B cell (primary cell): ENCODE results near the gene TMEM140. TPM values are rescaled to one million over a fixed set of nuclear protein-coding genes. Genes with fewer than 3 reads are reported as not detected.
"Not testable (repeated sequence)": the region's sequence is repeated elsewhere in the genome, so short reads cannot be mapped to it uniquely, and the experiment has no call there.

Source experiments
- ATAC-seq: fragments of 200-7000 bp; cut with Tn5 transposase; one replicate; pipeline ENCODE4 v1.10.0; 2021; ENCODE audit warnings: low read depth, mild to moderate bottlenecking, moderate number of reproducible peaks, moderate library complexity
- CTCF ChIA-PET: fragments of 350-600 bp; sonication (Branson Sonifier 250); formaldehyde crosslinking; loops from one replicate; lab custom pipeline; 2021; ENCODE audit warnings: antibody characterized with exemption, inconsistent platforms; lab: Charles Lee
- POLR2A ChIA-PET: fragments of 350-600 bp; sonication (Branson Sonifier 250); formaldehyde crosslinking; loops from one replicate; lab custom pipeline; 2021; ENCODE audit warnings: antibody characterized with exemption; lab: Charles Lee
- DNase-seq: peaks from one replicate; pipeline ENCODE4 v3.0.0; 2013
- H2AFZ ChIP-seq: 2 replicates; pipeline ENCODE4 v1.6.1; 2012; ENCODE audit warnings: mild to moderate bottlenecking, low read depth, low read length; ENCODE audit not compliant: insufficient read depth, poor library complexity, severe bottlenecking
- H3K27ac ChIP-seq, 2 donors: 1 replicate in 1 of 2; 2 replicates in 1 of 2; pipeline ENCODE4 v1.5.1; 2012 to 2013; ENCODE audit warnings: low read length in 2 of 2, mild to moderate bottlenecking in 2 of 2, moderate library complexity in 1 of 2
- H3K27me3 ChIP-seq, 4 experiments: fragments of 200-600 bp in 1 of 4; sonication (generic) in 1 of 4; replicated peaks in 1 of 4; 1 replicate in 2 of 4; 2 replicates in 2 of 4; pipeline versions ENCODE4 v1.6.1 to v1.7.0; 2013 to 2016; ENCODE audit warnings: low read length in 3 of 4, mild to moderate bottlenecking in 2 of 4, mixed read lengths in 1 of 4, moderate library complexity in 1 of 4; ENCODE audit not compliant: insufficient read depth in 4 of 4, control insufficient read depth in 3 of 4; ENCODE audit errors: control extremely low read depth in 1 of 4
- H3K36me3 ChIP-seq, 2 experiments: replicated peaks in 1 of 2; 1 replicate in 1 of 2; 2 replicates in 1 of 2; pipeline versions ENCODE4 v1.6.1 to v1.7.1; 2013; ENCODE audit warnings: low read length in 1 of 2; ENCODE audit not compliant: insufficient read depth in 2 of 2, control insufficient read depth in 1 of 2; ENCODE audit errors: control extremely low read depth in 1 of 2, extremely low read depth in 1 of 2
- H3K4me1 ChIP-seq, 2 donors: fragments of 200-600 bp in 1 of 2; sonication (generic) in 1 of 2; 1 replicate in 1 of 2; 2 replicates in 1 of 2; pipeline versions ENCODE4 v1.5.1 to v1.6.1; 2013 to 2017; ENCODE audit warnings: low read length in 2 of 2; ENCODE audit not compliant: control insufficient read depth in 2 of 2, insufficient read depth in 2 of 2
- H3K4me2 ChIP-seq: replicated peaks from 2 replicates; pipeline ENCODE3; 2012; ENCODE audit warnings: mild to moderate bottlenecking, low read depth, low read length; ENCODE audit not compliant: poor library complexity, severe bottlenecking
- H3K4me3 ChIP-seq, 5 experiments: fragments of 200-600 bp in 1 of 5; sonication (generic) in 1 of 5; 1 replicate in 3 of 5; 2 replicates in 2 of 5; pipeline versions ENCODE4 v1.5.1 to v1.7.0; 2011 to 2016; ENCODE audit warnings: low read length in 4 of 5, mild to moderate bottlenecking in 4 of 5, low read depth in 2 of 5, control low read depth in 1 of 5, moderate library complexity in 1 of 5; ENCODE audit not compliant: insufficient read depth in 1 of 5; ENCODE audit errors: control extremely low read depth in 1 of 5, extremely low read depth in 1 of 5
- H3K79me2 ChIP-seq: fragments of 200-600 bp; sonication (generic); one replicate; pipeline ENCODE4 v1.6.0; 2016; ENCODE audit warnings: low read length; ENCODE audit not compliant: control insufficient read depth, insufficient read depth
- H3K9ac ChIP-seq: fragments of 200-600 bp; sonication (generic); 2 replicates; pipeline ENCODE4 v1.6.1; 2017; ENCODE audit warnings: mild to moderate bottlenecking, low read length, moderate library complexity
- H3K9me3 ChIP-seq, 3 donors: one replicate each; pipeline versions ENCODE4 v1.6.1 to v1.7.1; 2013; ENCODE audit warnings: low read length in 2 of 3; ENCODE audit not compliant: control insufficient read depth in 2 of 3, insufficient read depth in 1 of 3; ENCODE audit errors: control extremely low read depth in 1 of 3
- H4K20me1 ChIP-seq: 2 replicates; pipeline ENCODE4 v1.6.0; 2012; ENCODE audit warnings: mild to moderate bottlenecking, low read length; ENCODE audit not compliant: insufficient read depth, control insufficient read depth, poor library complexity, severe bottlenecking
- H3K27ac Mint-ChIP-seq: one replicate; pipeline ENCODE4 v1.8.0; 2021; ENCODE audit warnings: mixed read lengths
- H3K27me3 Mint-ChIP-seq: one replicate; pipeline ENCODE4 v1.8.0; 2021; ENCODE audit warnings: mixed read lengths
- H3K4me1 Mint-ChIP-seq: one replicate; pipeline ENCODE4 v1.8.0; 2021; ENCODE audit warnings: mixed read lengths
- H3K4me3 Mint-ChIP-seq: one replicate; pipeline ENCODE4 v1.8.0; 2021; ENCODE audit warnings: mixed read lengths
- H3K9me3 Mint-ChIP-seq: one replicate; pipeline ENCODE4 v1.8.0; 2022; ENCODE audit warnings: mixed read lengths; ENCODE audit not compliant: insufficient read depth
- EZH2 ChIP-seq: IDR thresholded peaks from 2 replicates; pipeline ENCODE4 v1.6.1; 2012; ENCODE audit warnings: borderline replicate concordance, low read depth, mild to moderate bottlenecking, moderate library complexity, low read length; ENCODE audit not compliant: insufficient read depth, poor library complexity, severe bottlenecking
- WGBS: methylation state at CpG from one replicate; pipeline ENCODE4 v1.1.5; 2013; ENCODE audit warnings: missing lambda C conversion rate; ENCODE audit not compliant: insufficient coverage; 5-methylcytosine and 5-hydroxymethylcytosine counted together
- intact Hi-C: fragments of 100-400 bp; cut with micrococcal nuclease; formaldehyde crosslinking; loops from one replicate; pipeline ENCODE4 v1.10.0; 2022
- polyA plus RNA-seq: library from polyadenylated mRNA; depleted of rRNA; stranded (reverse); fragments of >200 nt; gene quantifications from 2 replicates; pipeline ENCODE4 v1.2.3, GENCODE V29; 2012
- total RNA-seq, 2 donors: library from RNA; stranded (reverse); fragments of 120-200 nt in 1 of 2; gene quantifications; 1 replicate in 1 of 2; 2 replicates in 1 of 2; pipeline versions ENCODE4 v1.2.3 to v1.2.4, GENCODE V29; 2013 to 2022
- TF ChIP-seq, protein P1 (sequence below): fragments of 200-600 bp; IDR thresholded peaks from one replicate; pipeline ENCODE4 v1.8.0; 2022; ENCODE audit warnings: antibody characterized with exemption, mild to moderate bottlenecking

TMEM140 gene
- total and polyA plus RNA-seq, 2 donors (not counting 1 experiment from before 2014, with no cell fraction given) = 3.8 to 79.1 TPM

DNA sequence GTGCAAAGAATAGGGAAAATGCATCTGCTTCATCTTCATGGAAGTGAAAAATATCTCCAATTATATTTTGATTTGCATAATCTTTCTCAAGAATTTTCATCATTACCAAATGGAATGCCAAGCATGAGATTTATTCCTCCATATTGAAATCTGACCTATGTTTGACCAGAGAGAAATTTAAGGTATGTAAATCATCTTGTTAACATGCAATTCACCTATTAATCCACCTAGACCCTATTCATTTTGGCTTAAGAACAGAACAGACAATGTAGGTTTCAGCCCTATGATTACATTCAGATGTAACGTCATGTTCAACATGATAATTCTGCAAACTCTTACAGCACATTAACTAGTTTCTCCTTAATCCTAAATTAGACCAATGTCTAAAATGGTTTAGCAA is 30.8 kb upstream of the TMEM140 start:
- no peak overlapping the region for H3K27ac ChIP-seq
- ChIA-PET CTCF (no interaction called here), POLR2A (no interaction called here)
- no peak overlapping the region for H3K4me3 Mint-ChIP-seq
- H3K27ac Mint-ChIP-seq = no peak overlapping the region
- WGBS = no CpG with 5 or more reads among the region's 1 CpG
- H3K9ac ChIP-seq = no peak overlapping the region
- no peaks in the 10 kb centered on the region for H3K27me3 ChIP-seq
- no peaks in the 10 kb centered on the region for H4K20me1 ChIP-seq
- peaks cover 7% of the 10 kb centered on the region for H3K9me3 Mint-ChIP-seq
- H2AFZ ChIP-seq = no peak overlapping the region
- peaks cover 0 to 15% (median 2%) of the 10 kb centered on the region in 3 donors for H3K9me3 ChIP-seq
- no peaks in the 10 kb centered on the region for H3K4me1 ChIP-seq
- no peaks in the 10 kb centered on the region for H3K27me3 Mint-ChIP-seq
- intact Hi-C loops = no loop called here
- H3K36me3 ChIP-seq = no peaks in the 10 kb centered on the region
- H3K79me2 ChIP-seq = no peaks in the 10 kb centered on the region
- TF ChIP-seq, protein P1, sequence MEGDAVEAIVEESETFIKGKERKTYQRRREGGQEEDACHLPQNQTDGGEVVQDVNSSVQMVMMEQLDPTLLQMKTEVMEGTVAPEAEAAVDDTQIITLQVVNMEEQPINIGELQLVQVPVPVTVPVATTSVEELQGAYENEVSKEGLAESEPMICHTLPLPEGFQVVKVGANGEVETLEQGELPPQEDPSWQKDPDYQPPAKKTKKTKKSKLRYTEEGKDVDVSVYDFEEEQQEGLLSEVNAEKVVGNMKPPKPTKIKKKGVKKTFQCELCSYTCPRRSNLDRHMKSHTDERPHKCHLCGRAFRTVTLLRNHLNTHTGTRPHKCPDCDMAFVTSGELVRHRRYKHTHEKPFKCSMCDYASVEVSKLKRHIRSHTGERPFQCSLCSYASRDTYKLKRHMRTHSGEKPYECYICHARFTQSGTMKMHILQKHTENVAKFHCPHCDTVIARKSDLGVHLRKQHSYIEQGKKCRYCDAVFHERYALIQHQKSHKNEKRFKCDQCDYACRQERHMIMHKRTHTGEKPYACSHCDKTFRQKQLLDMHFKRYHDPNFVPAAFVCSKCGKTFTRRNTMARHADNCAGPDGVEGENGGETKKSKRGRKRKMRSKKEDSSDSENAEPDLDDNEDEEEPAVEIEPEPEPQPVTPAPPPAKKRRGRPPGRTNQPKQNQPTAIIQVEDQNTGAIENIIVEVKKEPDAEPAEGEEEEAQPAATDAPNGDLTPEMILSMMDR = no peak
- no peak for TF ChIP-seq EZH2
- H3K4me3 ChIP-seq = no peak overlapping the region
- DNase-seq (no peak), ATAC-seq (no peak)
- no peak overlapping the region for H3K4me2 ChIP-seq
- no peaks in the 10 kb centered on the region for H3K4me1 Mint-ChIP-seq

DNA sequence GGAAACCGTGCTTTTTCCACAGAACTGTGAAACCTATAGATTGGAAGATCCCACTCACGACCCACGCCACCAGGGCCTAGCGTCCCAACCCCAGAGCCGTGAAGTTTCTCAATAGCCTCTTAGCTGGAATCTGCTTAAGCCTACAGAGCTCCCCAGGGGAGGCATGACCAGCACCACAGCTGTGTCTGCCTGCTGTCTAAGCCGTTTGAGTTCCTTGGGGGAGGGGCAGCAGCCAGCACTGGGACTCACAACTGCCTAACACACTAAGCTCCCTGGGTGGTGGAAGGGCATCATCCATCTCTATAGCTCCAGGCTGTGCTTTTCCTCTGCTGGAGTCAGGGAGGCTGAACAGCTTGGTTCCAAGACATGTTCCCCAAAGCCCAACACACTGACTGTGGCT is 26.0 kb upstream of the TMEM140 start:
- no peak overlapping the region for H3K27ac Mint-ChIP-seq
- H3K4me3 ChIP-seq = no peak overlapping the region
- POLR2A ChIA-PET = no interaction called here
- H3K79me2 ChIP-seq = no peaks in the 10 kb centered on the region
- CTCF ChIA-PET = no interaction called here
- H3K4me1 ChIP-seq = no peaks in the 10 kb centered on the region
- H3K9ac ChIP-seq = no peak overlapping the region
- H3K9me3 Mint-ChIP-seq = peaks cover 7% of the 10 kb centered on the region
- peaks cover 0 to 15% (median 2%) of the 10 kb centered on the region in 3 donors for H3K9me3 ChIP-seq
- no peak overlapping the region for H2AFZ ChIP-seq
- no peak for DNase-seq
- H3K4me1 Mint-ChIP-seq = no peaks in the 10 kb centered on the region
- no peak overlapping the region for H3K4me2 ChIP-seq
- H3K36me3 ChIP-seq = no peaks in the 10 kb centered on the region
- H3K27me3 ChIP-seq = no peaks in the 10 kb centered on the region
- H3K4me3 Mint-ChIP-seq = no peak overlapping the region
- WGBS = 98% methylated on average over 6 of the region's 6 CpGs
- no peak overlapping the region for H3K27ac ChIP-seq
- no peak for TF ChIP-seq EZH2
- TF ChIP-seq, protein P1 = no peak
- intact Hi-C loops = no loop called here
- no peaks in the 10 kb centered on the region for H3K27me3 Mint-ChIP-seq
- no peak for ATAC-seq
- no peaks in the 10 kb centered on the region for H4K20me1 ChIP-seq

DNA sequence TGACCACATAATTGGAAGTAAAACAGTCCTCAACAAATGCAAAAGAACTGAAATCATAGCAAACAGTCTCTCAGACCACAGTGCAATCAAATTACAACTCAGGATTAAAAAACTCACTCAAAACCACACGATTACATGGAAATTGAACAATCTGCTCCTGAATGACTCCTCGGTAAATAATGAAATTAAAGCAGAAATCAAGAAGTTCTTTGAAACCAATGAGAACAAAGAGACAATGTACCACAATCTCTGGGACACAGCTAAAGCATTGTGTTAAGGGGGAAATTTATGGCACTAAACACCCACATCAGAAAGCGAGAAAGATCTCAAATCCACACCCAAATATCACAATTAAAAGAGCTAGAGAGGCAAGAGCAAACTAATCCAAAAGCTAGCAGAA is 23.2 kb upstream of the TMEM140 start:
- H3K4me3 Mint-ChIP-seq, H3K79me2 ChIP-seq, H3K9ac ChIP-seq, H3K4me1 ChIP-seq, intact Hi-C loops, DNase-seq, H3K36me3 ChIP-seq, H2AFZ ChIP-seq, H3K27me3 Mint-ChIP-seq, H3K9me3 Mint-ChIP-seq, POLR2A ChIA-PET, H3K4me2 ChIP-seq, H3K27ac ChIP-seq, H3K9me3 ChIP-seq, ATAC-seq, H3K27ac Mint-ChIP-seq, H4K20me1 ChIP-seq, H3K4me3 ChIP-seq, H3K4me1 Mint-ChIP-seq, H3K27me3 ChIP-seq: not testable (repeated sequence)
- CTCF ChIA-PET = interaction anchor here (0.7 kb wide), 1 partner anchor 33 kb away, joined by 3 read pairs; no protein-coding TSS in a partner anchor
- no CpG with 5 or more reads among the region's 3 CpGs for WGBS
